GM10847 (cell line): Measurements from ENCODE around the gene AARS1.

Experiments used
- POLR2A ChIP-seq: IDR thresholded peaks from 2 replicates; pipeline ENCODE4 v1.6.1; 2011; ENCODE audit not compliant: insufficient read length; ENCODE audit errors: extremely low read depth

The AARS1 gene

DNA sequence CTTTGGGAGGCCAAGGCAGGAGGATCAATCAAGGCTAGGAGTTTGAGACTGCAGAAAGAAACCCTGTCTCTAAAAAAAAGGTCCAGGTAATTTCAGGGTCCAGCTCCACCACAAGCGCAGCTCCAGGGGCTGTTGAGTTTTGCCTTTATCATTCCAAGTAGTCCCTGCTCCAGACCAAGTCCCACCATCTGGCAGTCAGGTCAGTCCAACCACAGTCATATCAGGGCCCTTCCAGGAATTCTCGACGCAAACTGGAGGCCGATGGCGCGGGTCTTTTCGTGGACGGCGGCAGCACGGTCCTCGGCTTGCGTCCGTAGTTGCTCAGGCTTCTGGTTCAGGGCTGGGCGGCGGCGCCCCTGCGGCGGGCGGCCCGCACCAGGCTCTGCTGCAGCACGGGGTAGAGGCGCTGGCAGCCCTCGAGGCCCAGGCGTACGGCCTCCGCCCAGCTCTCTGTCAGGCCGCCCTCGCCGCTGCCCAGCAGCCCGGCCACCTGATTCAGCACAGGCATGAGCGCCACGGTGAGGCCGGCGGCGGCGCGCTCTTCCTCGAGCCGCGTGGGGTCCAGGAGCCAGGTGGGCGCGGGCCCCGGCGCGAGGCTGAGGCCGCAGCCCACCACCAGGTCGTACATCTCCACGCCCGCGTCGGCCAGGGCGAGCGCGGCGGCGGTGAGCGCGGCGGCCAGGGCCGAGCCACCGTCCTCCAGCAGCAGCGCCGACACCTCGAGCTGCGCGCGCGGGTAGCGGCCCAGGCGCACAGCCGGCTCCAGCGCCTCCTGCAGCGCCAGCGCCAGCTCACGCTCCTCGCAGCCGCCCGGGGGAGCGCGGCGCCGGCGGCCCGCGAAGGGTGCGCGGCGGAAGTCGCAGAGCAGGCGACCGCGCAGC lies 38.3 kb downstream of the AARS1 start:
- no peak for TF ChIP-seq POLR2A
